ENCODE measurements around the gene SLC24A3.

Gene SLC24A3

DNA sequence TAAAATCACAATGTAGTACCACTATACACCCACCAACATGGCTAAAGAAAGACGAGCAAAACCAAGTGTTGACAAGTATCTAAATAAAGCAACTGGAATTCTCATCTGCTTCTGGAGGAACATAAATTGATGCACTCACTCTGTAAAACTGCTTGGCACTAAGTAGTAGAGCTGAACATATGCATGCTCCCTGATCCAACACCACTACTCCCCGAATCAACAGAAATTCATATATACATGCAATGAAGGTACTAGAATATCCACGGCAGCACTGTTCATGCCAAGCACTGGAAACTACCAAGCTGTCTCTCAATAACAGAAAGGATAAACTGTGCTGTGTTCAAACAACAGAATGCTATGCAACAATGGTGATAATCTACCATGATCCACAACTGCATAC is 326.1 kb downstream of the SLC24A3 start:
- TF ChIP-seq JUND (IDR thresholded peaks at IDR 0.05; ENCODE audit: low read depth), result no peak
- DNase-seq (ENCODE audit: low read depth in 1 of 2, low spot score in 1 of 2), result no peak
- in situ Hi-C loops (cut with HindIII; ENCODE audit: low pct_unique_long_range_greater_than_20kb, low sequenced_read_pairs), result no loop called here

DNA sequence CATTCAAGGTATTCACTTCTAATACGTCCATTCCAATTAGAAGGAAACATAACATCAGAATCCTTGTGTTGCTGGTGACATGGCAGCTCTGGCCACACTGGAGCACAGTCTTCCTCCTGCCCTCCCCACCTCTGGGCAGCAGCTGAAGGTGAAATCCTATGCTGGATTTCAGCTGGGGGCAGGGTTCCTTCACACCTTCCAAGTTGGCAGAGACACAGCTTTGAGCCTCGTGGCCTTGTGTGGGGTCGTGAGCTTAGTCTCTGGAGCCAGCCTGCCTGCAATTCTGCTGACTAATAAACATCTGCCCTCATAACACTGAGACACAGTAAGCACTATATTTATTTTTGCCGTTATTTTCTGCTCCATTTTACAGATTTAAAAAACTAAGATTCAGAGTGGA is 326.7 kb downstream of the SLC24A3 start:
- in situ Hi-C loops (cut with HindIII; ENCODE audit: low pct_unique_long_range_greater_than_20kb, low sequenced_read_pairs), result no loop called here
- no peak for TF ChIP-seq JUND (IDR thresholded peaks at IDR 0.05; ENCODE audit: low read depth)
- no peak for DNase-seq (ENCODE audit: low read depth in 1 of 2, low spot score in 1 of 2)

DNA sequence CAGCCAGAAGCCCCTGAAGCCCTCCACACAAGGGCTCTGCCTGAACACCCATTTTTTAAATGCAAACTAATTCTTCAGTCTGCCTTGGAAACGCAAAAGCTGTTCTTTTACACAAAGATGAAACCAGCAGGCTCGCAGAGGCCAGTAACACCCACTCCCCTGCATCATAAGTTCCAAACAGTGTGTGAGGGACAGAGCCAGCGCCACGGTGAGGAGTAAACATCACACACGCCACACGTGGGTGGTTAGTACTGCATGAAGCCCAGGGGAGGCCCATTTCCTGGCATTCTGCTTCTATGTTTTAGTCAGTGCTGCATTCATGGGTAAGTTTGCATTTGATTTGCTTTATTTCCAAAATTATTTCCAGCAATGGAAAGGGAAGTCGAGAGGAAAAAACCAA is 327.9 kb downstream of the SLC24A3 start:
- TF ChIP-seq JUND (IDR thresholded peaks at IDR 0.05; ENCODE audit: low read depth), result no peak
- in situ Hi-C loops (cut with HindIII; ENCODE audit: low pct_unique_long_range_greater_than_20kb, low sequenced_read_pairs), result no loop called here
- no peak for DNase-seq (ENCODE audit: low read depth in 1 of 2, low spot score in 1 of 2)

DNA sequence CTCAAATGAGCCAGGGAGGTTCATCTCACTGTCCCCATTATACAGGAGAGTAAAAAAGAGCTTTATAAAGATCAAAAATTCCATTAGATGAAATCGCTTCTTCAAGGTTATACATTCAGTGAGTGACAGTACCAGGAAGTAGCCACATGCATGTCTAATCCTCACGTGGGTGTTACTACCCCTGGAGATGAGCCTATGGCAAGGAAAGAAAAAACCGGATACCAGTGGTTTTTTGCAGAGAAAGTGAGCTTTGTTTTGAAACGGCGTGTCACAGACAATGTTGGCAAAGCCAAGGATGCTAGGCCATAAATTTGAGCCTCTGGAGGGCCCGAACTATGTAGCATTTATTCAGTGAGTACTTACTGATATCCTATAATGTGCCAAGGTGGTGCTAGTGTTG is 330.7 kb downstream of the SLC24A3 start:
- TF ChIP-seq JUND (IDR thresholded peaks at IDR 0.05; ENCODE audit: low read depth), result no peak
- in situ Hi-C loops (cut with HindIII; ENCODE audit: low pct_unique_long_range_greater_than_20kb, low sequenced_read_pairs), result no loop called here
- no peak for DNase-seq (ENCODE audit: low read depth in 1 of 2, low spot score in 1 of 2)

DNA sequence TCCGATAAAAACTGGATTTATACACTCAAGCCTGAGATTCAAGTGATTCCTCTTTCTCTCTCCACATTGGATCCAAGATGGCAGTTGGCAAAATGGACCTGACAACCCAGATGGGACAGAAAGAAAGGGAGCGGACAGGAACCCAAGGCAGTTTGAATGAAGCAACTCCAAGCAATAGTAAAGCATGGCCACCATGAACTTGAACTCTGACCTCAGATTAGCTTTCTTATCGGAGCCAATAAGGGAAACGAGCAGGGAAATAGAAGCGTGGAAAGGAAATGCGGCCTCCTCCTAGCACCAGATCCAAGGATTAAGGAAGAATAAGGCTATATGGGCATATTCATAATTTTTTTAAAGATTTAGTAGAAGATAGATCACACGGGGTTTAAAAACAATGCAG is 332.2 kb downstream of the SLC24A3 start:
- no peak for TF ChIP-seq JUND (IDR thresholded peaks at IDR 0.05; ENCODE audit: low read depth)
- no peak for DNase-seq (ENCODE audit: low read depth in 1 of 2, low spot score in 1 of 2)
- in situ Hi-C loops (cut with HindIII; ENCODE audit: low pct_unique_long_range_greater_than_20kb, low sequenced_read_pairs), result no loop called here

DNA sequence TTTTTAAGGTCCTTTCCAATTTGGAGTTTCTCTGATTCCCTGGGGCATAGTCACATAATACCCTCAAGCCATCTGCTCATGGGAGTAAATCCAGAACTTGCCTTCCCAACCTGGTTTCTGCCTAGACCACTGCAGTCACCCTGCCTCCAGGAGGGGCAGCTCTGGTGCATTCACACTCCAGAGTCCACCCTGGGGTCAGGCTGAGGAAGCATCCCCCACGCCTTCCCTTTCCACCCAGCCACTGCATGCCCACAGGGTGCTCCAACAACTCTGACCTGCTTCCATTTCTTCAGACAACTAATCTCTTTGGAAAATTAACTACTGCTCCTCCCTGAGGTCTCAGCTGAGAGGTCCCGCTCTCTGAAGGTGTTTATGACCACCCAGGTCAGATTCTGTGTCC is 334.2 kb downstream of the SLC24A3 start:
- TF ChIP-seq JUND (IDR thresholded peaks at IDR 0.05; ENCODE audit: low read depth), result no peak
- no peak for DNase-seq (ENCODE audit: low read depth in 1 of 2, low spot score in 1 of 2)
- in situ Hi-C loops (cut with HindIII; ENCODE audit: low pct_unique_long_range_greater_than_20kb, low sequenced_read_pairs), result no loop called here

DNA sequence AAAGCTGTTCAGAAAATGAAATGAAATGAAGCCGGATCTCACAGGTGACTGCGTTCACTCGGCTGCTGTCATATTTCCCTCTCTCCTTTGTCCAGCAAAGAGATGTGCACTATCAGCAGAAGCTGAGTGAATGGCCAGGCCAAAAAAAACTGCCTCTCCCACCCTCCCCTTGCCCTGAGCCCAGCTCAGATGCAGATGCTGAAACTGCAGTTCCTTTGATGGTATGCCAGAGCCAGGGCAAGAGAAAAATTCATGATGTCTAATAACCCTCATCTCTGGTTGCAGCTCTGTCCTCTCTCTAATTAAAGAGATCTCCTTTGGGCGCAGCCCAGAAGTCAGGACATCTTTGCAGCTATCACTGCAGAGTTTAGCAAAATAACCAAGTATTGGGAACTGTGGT is 335.1 kb downstream of the SLC24A3 start:
- no peak for TF ChIP-seq JUND (IDR thresholded peaks at IDR 0.05; ENCODE audit: low read depth)
- in situ Hi-C loops (cut with HindIII; ENCODE audit: low pct_unique_long_range_greater_than_20kb, low sequenced_read_pairs), result no loop called here
- DNase-seq (ENCODE audit: low read depth in 1 of 2, low spot score in 1 of 2), result no peak

DNA sequence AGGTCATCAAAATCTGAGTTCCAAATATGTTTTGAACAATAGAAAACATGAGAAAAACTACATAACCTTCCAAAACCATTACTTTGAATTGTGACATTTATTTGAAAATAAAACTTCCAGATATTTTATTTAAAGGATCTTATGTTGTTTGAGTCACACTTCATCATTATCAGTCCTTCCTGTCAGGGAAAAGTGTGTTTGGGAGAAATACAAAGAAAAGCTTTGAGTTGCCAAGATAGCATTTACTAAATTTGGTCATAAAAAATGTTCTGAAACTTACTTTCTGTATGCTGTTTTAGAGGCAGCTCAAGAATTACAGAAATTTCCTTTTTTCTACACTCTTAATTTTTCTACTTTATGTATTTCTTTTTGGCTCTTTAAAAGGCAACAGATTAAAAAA is 337.5 kb downstream of the SLC24A3 start:
- in situ Hi-C loops (cut with HindIII; ENCODE audit: low pct_unique_long_range_greater_than_20kb, low sequenced_read_pairs), result no loop called here
- no peak for DNase-seq (ENCODE audit: low read depth in 1 of 2, low spot score in 1 of 2)
- TF ChIP-seq JUND (IDR thresholded peaks at IDR 0.05; ENCODE audit: low read depth), result no peak

DNA sequence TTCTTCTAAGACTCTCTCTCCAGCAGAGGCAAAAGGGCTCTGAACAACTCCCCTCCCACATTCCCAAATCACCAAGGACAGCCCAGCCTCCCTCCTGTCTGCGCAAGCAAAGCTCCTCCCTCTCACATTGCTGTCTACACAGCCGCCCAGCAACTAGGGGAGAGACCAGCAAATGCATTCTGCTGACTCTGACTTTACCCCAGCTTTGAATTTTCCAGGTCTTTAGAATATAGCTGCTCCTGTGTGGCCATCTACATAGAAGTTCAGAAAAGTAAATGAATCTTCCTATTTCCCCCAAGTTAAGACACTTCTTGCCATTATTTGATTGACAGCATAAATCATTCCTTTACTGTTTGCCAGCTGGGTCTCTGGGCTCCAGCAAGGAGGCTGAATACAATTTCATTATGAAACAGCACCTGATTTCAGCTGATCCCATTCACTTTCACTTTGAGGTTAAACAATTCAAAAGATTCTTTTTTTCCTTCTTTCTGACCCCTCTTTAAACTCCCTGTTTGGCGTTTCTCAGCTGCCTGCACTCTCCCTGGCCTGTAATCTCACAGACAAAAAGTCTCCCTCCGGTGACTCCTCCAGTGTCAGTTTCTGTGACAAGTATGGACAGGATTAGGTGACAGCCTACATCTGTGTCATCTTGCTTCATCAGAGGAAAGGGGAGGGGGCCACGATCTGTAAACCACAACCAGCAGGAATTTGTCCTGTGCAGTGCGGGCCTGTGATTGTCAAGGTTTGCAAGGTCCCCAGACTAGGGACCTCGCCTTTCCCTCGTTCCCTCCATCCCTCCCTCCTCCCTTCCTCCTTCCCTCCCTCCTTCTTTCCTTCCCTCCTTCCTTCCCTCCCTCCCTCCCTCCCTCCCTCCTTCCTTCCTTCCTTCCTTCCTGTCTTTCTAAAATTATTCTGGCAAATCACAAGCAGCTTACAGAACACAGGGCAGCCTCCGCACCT is 340.1 kb downstream of the SLC24A3 start:
- DNase-seq (ENCODE audit: low read depth in 1 of 2, low spot score in 1 of 2), result peak; percentile 45 to 66
- in situ Hi-C loops (cut with HindIII; ENCODE audit: low pct_unique_long_range_greater_than_20kb, low sequenced_read_pairs), result no loop called here
- TF ChIP-seq JUND (IDR thresholded peaks at IDR 0.05; ENCODE audit: low read depth), result no peak

DNA sequence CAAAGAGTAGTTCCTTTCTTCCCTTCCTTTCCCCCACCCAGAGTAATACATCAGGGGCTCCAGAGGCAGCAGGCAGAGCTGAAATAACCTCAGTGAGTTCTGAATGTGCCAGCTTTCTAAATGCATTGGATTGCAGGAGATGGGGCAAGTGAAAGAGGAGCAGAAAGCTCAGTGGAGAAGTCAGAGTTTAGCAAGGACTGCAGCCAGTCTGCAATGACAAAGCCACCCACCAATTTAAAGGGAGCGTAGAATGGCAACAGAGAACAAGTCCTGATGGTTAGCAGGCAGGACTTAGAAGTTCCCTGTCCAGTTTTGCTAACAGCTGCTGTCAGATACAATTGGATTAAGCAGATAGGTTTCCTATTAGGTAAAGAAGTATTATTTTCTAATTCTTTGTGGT is 342.2 kb downstream of the SLC24A3 start:
- DNase-seq (ENCODE audit: low read depth in 1 of 2, low spot score in 1 of 2), result no peak
- in situ Hi-C loops (cut with HindIII; ENCODE audit: low pct_unique_long_range_greater_than_20kb, low sequenced_read_pairs), result no loop called here
- no peak for TF ChIP-seq JUND (IDR thresholded peaks at IDR 0.05; ENCODE audit: low read depth)

DNA sequence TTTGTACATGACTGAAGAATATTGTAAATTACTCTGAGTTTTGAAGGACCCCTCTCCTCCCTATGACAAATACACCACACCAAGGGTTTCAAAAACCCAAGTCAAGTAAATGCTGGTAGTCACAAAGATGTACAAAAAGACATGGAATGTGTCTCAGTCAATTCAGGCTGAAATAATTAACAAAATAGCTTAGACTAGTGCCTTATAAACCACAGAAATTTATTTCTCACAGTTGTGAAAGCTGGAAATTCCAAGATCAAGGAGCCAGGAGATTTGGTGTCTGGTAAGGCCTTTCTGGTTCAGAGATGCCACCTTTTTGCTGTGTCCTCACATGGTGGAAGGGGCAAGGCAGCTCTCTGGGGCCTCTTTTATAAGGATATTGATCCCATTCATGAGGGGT is 343.3 kb downstream of the SLC24A3 start:
- no peak for TF ChIP-seq JUND (IDR thresholded peaks at IDR 0.05; ENCODE audit: low read depth)
- DNase-seq (ENCODE audit: low read depth in 1 of 2, low spot score in 1 of 2), result no peak
- in situ Hi-C loops (cut with HindIII; ENCODE audit: low pct_unique_long_range_greater_than_20kb, low sequenced_read_pairs), result no loop called here

DNA sequence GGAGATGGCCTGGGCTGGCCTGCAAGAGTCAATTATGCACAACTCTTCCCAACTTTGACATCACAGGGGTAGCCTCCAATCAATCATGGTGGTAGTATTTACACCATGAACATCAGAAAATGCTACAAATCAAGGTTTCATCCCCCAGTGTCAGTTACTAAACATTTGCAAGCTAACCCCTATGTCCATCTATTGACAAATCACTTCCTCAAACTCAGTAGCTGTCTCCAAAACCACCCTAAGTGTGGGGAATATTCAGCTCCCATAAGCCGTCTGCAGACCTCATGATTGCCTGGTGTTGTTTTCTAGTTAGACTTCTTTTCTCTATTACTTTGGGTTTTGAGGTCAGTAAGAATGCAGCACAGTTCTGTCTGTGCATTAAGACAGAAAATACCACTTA is 344.8 kb downstream of the SLC24A3 start:
- DNase-seq (ENCODE audit: low read depth in 1 of 2, low spot score in 1 of 2), result no peak
- TF ChIP-seq JUND (IDR thresholded peaks at IDR 0.05; ENCODE audit: low read depth), result no peak
- in situ Hi-C loops (cut with HindIII; ENCODE audit: low pct_unique_long_range_greater_than_20kb, low sequenced_read_pairs), result no loop called here

DNA sequence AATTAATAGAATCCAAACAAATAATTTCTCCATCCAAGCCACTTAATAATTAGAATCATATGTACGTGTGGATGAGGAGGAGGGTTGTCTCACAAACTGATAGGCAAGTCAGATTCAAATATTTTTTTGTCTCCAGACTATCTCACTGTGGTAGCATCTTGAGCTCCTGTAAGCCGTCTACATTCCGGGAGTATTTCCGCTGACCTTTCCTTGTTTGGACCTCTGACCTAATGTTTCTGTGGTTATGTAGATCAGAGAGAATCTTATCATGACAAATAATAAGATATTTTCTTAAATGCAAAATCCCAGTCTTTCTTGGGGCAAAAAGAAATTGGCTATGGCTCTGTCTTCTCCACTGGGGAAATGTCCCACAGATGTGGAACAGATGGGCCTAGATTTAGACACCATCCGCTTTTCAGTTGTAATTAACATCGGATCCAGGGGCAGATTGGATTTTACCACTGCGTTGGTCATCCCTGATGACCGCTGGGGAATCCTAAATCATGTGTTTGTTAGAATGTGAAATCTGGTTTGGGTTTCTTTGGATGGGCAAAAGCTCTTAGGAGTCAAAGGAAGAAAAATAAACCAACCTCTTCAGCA is 348.5 kb downstream of the SLC24A3 start:
- TF ChIP-seq JUND (IDR thresholded peaks at IDR 0.05; ENCODE audit: low read depth), result no peak
- DNase-seq (ENCODE audit: low read depth in 1 of 2, low spot score in 1 of 2), result no peak
- in situ Hi-C loops (cut with HindIII; ENCODE audit: low pct_unique_long_range_greater_than_20kb, low sequenced_read_pairs), result no loop called here
